WTC11 (cell line): ENCODE data around the gene MGMT. TPM values are rescaled to one million over a fixed set of nuclear protein-coding genes. Genes with fewer than 3 reads are reported as not detected.

Experiments used
- ATAC-seq: fragments of 200-7000 bp; cut with Tn5 transposase; 2 replicates; pipeline ENCODE4 v1.10.0; 2021; ENCODE audit warnings: mild to moderate bottlenecking, moderate library complexity
- CTCF ChIA-PET: fragments of 300-600 bp; sonication (Branson Sonifier 250); formaldehyde crosslinking; loops from one replicate; lab custom pipeline; 2021; ENCODE audit warnings: antibody characterized with exemption; lab: Charles Lee
- POLR2A ChIA-PET: fragments of 350-600 bp; sonication (Branson Sonifier 250); formaldehyde crosslinking; loops from one replicate; lab custom pipeline; 2021; ENCODE audit warnings: antibody characterized with exemption; lab: Charles Lee
- DNase-seq: peaks from one replicate; pipeline ENCODE4 v3.0.0; 2021; ENCODE audit warnings: low spot score
- H3K27ac Mint-ChIP-seq: 2 replicates; pipeline ENCODE4 v1.8.0; 2021; ENCODE audit warnings: mixed read lengths
- H3K27me3 Mint-ChIP-seq: 2 replicates; pipeline ENCODE4 v1.8.0; 2021; ENCODE audit warnings: low read depth, mild to moderate bottlenecking, moderate library complexity, mixed read lengths
- H3K36me3 Mint-ChIP-seq: 2 replicates; pipeline ENCODE4 v1.8.0; 2021; ENCODE audit warnings: mixed read lengths
- H3K4me1 Mint-ChIP-seq: 2 replicates; pipeline ENCODE4 v1.8.0; 2022; ENCODE audit warnings: mixed read lengths
- H3K4me3 Mint-ChIP-seq: 2 replicates; pipeline ENCODE4 v1.8.0; 2021; ENCODE audit warnings: mild to moderate bottlenecking, moderate library complexity, mixed read lengths
- H3K9me3 Mint-ChIP-seq: 2 replicates; pipeline ENCODE4 v1.8.0; 2021; ENCODE audit warnings: mixed read lengths
- ATF6 ChIP-seq: sonication (generic); formaldehyde crosslinking; IDR thresholded peaks from 2 replicates; pipeline ENCODE4 v1.8.1; 2023; ENCODE audit warnings: mild to moderate bottlenecking, missing genetic modification reagents
- E2F5 ChIP-seq: sonication (generic); formaldehyde crosslinking; IDR thresholded peaks from 2 replicates; pipeline ENCODE4 v1.8.1; 2022; ENCODE audit warnings: mild to moderate bottlenecking, moderate library complexity, missing genetic modification reagents
- GABPB1 ChIP-seq: sonication (generic); formaldehyde crosslinking; IDR thresholded peaks from 2 replicates; pipeline ENCODE4 v1.8.1; 2023; ENCODE audit warnings: mild to moderate bottlenecking, missing genetic modification reagents
- HMGA2 ChIP-seq: fragments of 250-450 bp; sonication (Bioruptor Pico); IDR thresholded peaks from 2 replicates; pipeline ENCODE4 v1.4.0; 2021; ENCODE audit warnings: mild to moderate bottlenecking, moderate library complexity
- MYBL2 ChIP-seq: sonication (generic); formaldehyde crosslinking; IDR thresholded peaks from 2 replicates; pipeline ENCODE4 v1.8.1; 2023; ENCODE audit warnings: mild to moderate bottlenecking, moderate library complexity, missing genetic modification reagents
- NFYB ChIP-seq: sonication (generic); formaldehyde crosslinking; conservative IDR thresholded peaks from 2 replicates; pipeline ENCODE4 v1.8.0; 2022; ENCODE audit warnings: low read depth, missing genetic modification reagents
- NR2C2 ChIP-seq: sonication (generic); formaldehyde crosslinking; IDR thresholded peaks from 2 replicates; pipeline ENCODE4 v1.8.0; 2022; ENCODE audit warnings: mild to moderate bottlenecking, missing genetic modification reagents
- OVOL2 ChIP-seq: fragments of 250-450 bp; sonication (Bioruptor Pico); IDR thresholded peaks from 2 replicates; pipeline ENCODE4 v1.9.0; 2021; ENCODE audit warnings: mild to moderate bottlenecking, borderline replicate concordance
- PRDM15 ChIP-seq: sonication (generic); formaldehyde crosslinking; IDR thresholded peaks from 2 replicates; pipeline ENCODE4 v1.8.0; 2022; ENCODE audit warnings: missing genetic modification reagents
- RORB ChIP-seq: fragments of 250-450 bp; sonication (Bioruptor Pico); IDR thresholded peaks from 2 replicates; pipeline ENCODE4 v1.9.0; 2021; ENCODE audit warnings: mild to moderate bottlenecking
- SOX15 ChIP-seq: fragments of 250-450 bp; sonication (Bioruptor Pico); IDR thresholded peaks from 2 replicates; pipeline ENCODE4 v1.9.0; 2021; ENCODE audit warnings: mild to moderate bottlenecking
- TCF7 ChIP-seq: sonication (generic); formaldehyde crosslinking; IDR thresholded peaks from 2 replicates; pipeline ENCODE4 v1.8.0; 2022; ENCODE audit warnings: mild to moderate bottlenecking, low read depth, missing genetic modification reagents, moderate library complexity
- ZMAT4 ChIP-seq: fragments of 250-450 bp; sonication (Bioruptor Pico); IDR thresholded peaks from 2 replicates; pipeline ENCODE4 v1.9.0; 2021; ENCODE audit warnings: mild to moderate bottlenecking
- ZNF512 ChIP-seq: sonication (generic); formaldehyde crosslinking; IDR thresholded peaks from 2 replicates; pipeline ENCODE4 v1.8.1; 2022; ENCODE audit warnings: missing genetic modification reagents, borderline replicate concordance
- total RNA-seq: library from RNA; stranded (reverse); gene quantifications from 3 replicates; pipeline ENCODE4 v1.2.3, GENCODE V29; 2021
- TF ChIP-seq, protein P1 (sequence below): sonication (generic); formaldehyde crosslinking; IDR thresholded peaks from 2 replicates; pipeline ENCODE4 v1.8.0; 2023; ENCODE audit warnings: missing genetic modification reagents, mild to moderate bottlenecking, borderline replicate concordance
- TF ChIP-seq, protein P2 (sequence below): sonication (generic); formaldehyde crosslinking; conservative IDR thresholded peaks from 2 replicates; pipeline ENCODE4 v1.8.1; 2023; ENCODE audit warnings: mild to moderate bottlenecking, low read depth, missing genetic modification reagents, moderate library complexity
- TF ChIP-seq, protein P3 (sequence below): sonication (generic); formaldehyde crosslinking; IDR thresholded peaks from 2 replicates; pipeline ENCODE4 v1.8.0; 2022; ENCODE audit warnings: mild to moderate bottlenecking, missing genetic modification reagents
- TF ChIP-seq, protein P4 (sequence below): sonication (generic); formaldehyde crosslinking; IDR thresholded peaks from 2 replicates; pipeline ENCODE4 v1.8.0; 2022; ENCODE audit warnings: mild to moderate bottlenecking, missing genetic modification reagents

MGMT gene
- total RNA-seq, 1 experiment from 2014 or later, result 11.8 TPM

GRCh38 chr10:129424978-129425377 lies 42.1 kb upstream of the MGMT start (continued):
- TF ChIP-seq, protein P1, sequence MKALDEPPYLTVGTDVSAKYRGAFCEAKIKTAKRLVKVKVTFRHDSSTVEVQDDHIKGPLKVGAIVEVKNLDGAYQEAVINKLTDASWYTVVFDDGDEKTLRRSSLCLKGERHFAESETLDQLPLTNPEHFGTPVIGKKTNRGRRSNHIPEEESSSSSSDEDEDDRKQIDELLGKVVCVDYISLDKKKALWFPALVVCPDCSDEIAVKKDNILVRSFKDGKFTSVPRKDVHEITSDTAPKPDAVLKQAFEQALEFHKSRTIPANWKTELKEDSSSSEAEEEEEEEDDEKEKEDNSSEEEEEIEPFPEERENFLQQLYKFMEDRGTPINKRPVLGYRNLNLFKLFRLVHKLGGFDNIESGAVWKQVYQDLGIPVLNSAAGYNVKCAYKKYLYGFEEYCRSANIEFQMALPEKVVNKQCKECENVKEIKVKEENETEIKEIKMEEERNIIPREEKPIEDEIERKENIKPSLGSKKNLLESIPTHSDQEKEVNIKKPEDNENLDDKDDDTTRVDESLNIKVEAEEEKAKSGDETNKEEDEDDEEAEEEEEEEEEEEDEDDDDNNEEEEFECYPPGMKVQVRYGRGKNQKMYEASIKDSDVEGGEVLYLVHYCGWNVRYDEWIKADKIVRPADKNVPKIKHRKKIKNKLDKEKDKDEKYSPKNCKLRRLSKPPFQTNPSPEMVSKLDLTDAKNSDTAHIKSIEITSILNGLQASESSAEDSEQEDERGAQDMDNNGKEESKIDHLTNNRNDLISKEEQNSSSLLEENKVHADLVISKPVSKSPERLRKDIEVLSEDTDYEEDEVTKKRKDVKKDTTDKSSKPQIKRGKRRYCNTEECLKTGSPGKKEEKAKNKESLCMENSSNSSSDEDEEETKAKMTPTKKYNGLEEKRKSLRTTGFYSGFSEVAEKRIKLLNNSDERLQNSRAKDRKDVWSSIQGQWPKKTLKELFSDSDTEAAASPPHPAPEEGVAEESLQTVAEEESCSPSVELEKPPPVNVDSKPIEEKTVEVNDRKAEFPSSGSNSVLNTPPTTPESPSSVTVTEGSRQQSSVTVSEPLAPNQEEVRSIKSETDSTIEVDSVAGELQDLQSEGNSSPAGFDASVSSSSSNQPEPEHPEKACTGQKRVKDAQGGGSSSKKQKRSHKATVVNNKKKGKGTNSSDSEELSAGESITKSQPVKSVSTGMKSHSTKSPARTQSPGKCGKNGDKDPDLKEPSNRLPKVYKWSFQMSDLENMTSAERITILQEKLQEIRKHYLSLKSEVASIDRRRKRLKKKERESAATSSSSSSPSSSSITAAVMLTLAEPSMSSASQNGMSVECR (CRISPR knock-in tag), result no peak
- no peak for TF ChIP-seq ATF6

DNA sequence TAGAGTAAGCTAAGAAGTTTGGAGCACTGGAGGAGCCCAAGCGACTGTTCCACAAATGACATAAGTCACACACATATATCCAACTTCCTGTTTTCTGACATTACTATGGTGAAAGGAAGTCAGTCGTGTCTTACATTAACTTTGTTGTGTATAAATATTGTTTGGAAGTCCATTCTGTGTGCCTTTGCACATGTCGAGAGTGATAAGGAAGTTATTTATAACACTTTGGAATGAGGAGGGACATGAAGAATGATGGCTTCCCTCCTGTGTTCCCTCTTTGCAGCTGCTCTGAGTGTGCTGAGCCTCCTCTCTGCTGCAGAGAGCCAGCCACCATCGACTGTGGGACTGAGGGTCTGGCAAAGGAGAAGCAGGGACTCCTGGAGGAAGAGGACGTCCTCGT lies 40.4 kb upstream of the MGMT start:
- H3K4me3 Mint-ChIP-seq, result no peak overlapping the region
- no peak for ATAC-seq
- CTCF ChIA-PET, result no interaction called here
- TF ChIP-seq, protein P2, sequence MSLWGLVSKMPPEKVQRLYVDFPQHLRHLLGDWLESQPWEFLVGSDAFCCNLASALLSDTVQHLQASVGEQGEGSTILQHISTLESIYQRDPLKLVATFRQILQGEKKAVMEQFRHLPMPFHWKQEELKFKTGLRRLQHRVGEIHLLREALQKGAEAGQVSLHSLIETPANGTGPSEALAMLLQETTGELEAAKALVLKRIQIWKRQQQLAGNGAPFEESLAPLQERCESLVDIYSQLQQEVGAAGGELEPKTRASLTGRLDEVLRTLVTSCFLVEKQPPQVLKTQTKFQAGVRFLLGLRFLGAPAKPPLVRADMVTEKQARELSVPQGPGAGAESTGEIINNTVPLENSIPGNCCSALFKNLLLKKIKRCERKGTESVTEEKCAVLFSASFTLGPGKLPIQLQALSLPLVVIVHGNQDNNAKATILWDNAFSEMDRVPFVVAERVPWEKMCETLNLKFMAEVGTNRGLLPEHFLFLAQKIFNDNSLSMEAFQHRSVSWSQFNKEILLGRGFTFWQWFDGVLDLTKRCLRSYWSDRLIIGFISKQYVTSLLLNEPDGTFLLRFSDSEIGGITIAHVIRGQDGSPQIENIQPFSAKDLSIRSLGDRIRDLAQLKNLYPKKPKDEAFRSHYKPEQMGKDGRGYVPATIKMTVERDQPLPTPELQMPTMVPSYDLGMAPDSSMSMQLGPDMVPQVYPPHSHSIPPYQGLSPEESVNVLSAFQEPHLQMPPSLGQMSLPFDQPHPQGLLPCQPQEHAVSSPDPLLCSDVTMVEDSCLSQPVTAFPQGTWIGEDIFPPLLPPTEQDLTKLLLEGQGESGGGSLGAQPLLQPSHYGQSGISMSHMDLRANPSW (CRISPR knock-in tag), result no peak
- TF ChIP-seq NFYB (CRISPR knock-in tag), result no peak
- no peak for TF ChIP-seq MYBL2 (CRISPR knock-in tag)
- TF ChIP-seq RORB, result no peak
- no peak for TF ChIP-seq TCF7 (CRISPR knock-in tag)
- TF ChIP-seq GABPB1, result no peak
- TF ChIP-seq ZNF512 (CRISPR knock-in tag), result no peak
- TF ChIP-seq, protein P3, sequence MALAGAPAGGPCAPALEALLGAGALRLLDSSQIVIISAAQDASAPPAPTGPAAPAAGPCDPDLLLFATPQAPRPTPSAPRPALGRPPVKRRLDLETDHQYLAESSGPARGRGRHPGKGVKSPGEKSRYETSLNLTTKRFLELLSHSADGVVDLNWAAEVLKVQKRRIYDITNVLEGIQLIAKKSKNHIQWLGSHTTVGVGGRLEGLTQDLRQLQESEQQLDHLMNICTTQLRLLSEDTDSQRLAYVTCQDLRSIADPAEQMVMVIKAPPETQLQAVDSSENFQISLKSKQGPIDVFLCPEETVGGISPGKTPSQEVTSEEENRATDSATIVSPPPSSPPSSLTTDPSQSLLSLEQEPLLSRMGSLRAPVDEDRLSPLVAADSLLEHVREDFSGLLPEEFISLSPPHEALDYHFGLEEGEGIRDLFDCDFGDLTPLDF (CRISPR knock-in tag), result no peak
- TF ChIP-seq NR2C2 (CRISPR knock-in tag), result no peak
- TF ChIP-seq ZMAT4, result no peak
- TF ChIP-seq PRDM15 (CRISPR knock-in tag), result no peak
- TF ChIP-seq HMGA2 (CRISPR knock-in tag), result no peak
- no peak for TF ChIP-seq E2F5 (CRISPR knock-in tag)
- TF ChIP-seq, protein P4, sequence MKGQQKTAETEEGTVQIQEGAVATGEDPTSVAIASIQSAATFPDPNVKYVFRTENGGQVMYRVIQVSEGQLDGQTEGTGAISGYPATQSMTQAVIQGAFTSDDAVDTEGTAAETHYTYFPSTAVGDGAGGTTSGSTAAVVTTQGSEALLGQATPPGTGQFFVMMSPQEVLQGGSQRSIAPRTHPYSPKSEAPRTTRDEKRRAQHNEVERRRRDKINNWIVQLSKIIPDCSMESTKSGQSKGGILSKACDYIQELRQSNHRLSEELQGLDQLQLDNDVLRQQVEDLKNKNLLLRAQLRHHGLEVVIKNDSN (CRISPR knock-in tag), result no peak
- TF ChIP-seq OVOL2 (CRISPR knock-in tag), result no peak
- no peak for TF ChIP-seq SOX15 (CRISPR knock-in tag)

More for the DNA sequence above, 40.4 kb upstream of the MGMT start:
- POLR2A ChIA-PET, result no interaction called here
- DNase-seq, result no peak
- H3K4me1 Mint-ChIP-seq, result peaks cover 3% of the 10 kb centered on the region; the same call in 1 of the 2 replicates
- no peaks in the 10 kb centered on the region for H3K27me3 Mint-ChIP-seq
- H3K27ac Mint-ChIP-seq, result no peak overlapping the region
- no peaks in the 10 kb centered on the region for H3K36me3 Mint-ChIP-seq
- H3K9me3 Mint-ChIP-seq, result peaks cover 8% of the 10 kb centered on the region; the same call in 1 of the 2 replicates
